Colonic mucosa (tissue), 4 donors: ENCODE measurements around the gene PFKP. TPM values are rescaled to one million over a fixed set of nuclear protein-coding genes. Genes with fewer than 3 reads are reported as not detected.
"Not testable (repeated sequence)": the region's sequence is repeated elsewhere in the genome, so short reads cannot be mapped to it uniquely, and the experiment has no call there.

Source experiments
- DNase-seq: peaks from one replicate; pipeline ENCODE4 v3.0.0-alpha.2; 2020
- H3K27ac ChIP-seq: fragments of 200-600 bp; one replicate; pipeline ENCODE4 v1.8.0; 2021
- H3K27me3 ChIP-seq: fragments of 200-600 bp; one replicate; pipeline ENCODE4 v1.8.0; 2021
- H3K36me3 ChIP-seq: fragments of 200-600 bp; one replicate; pipeline ENCODE4 v1.8.0; 2021
- H3K4me1 ChIP-seq: fragments of 200-600 bp; one replicate; pipeline ENCODE4 v1.8.0; 2021; ENCODE audit warnings: mild to moderate bottlenecking
- H3K4me3 ChIP-seq: fragments of 200-600 bp; one replicate; pipeline ENCODE4 v1.8.0; 2021
- H3K9ac ChIP-seq, 2 donors: one replicate each; pipeline ENCODE4 v1.7.0; 2013; ENCODE audit warnings: control low read depth in 2 of 2, low read depth in 2 of 2, low read length in 2 of 2
- H3K9me3 ChIP-seq: fragments of 200-600 bp; one replicate; pipeline ENCODE4 v1.8.0; 2021
- CTCF ChIP-seq: fragments of 200-600 bp; IDR thresholded peaks from one replicate; pipeline ENCODE4 v1.8.0; 2022; ENCODE audit warnings: antibody characterized with exemption, mild to moderate bottlenecking
- intact Hi-C: fragments of 100-400 bp; cut with DNase I; formaldehyde crosslinking; loops from one replicate; pipeline ENCODE4 v1.14.1; 2022
- total RNA-seq, 2 donors: library from RNA; stranded (reverse); fragmentation: NEBNext Ultra II Directional in 1 of 2; extraction: Animal tissue kit (Norgen Biotek cat#: 25700) in 1 of 2; gene quantifications; one replicate each; pipeline ENCODE4 v1.2.1, GENCODE V29; 2021
- donor health status: healthy.
- donor health status: DM: no; HTN: no; CAD: no.
- donor health status: DM: no; HTN: no; CAD: no.

PFKP gene
- total RNA-seq, 2 donors from 2014 or later, result 134 to 209 TPM

GRCh38 chr10:3166496-3167290 is 99.3 kb downstream of the PFKP start:
- Histone ChIP-seq H3K27ac (no peak overlapping the region), H3K9ac (no peak overlapping the region), H3K9me3 (no peaks in the 10 kb centered on the region), H3K4me1 (peaks cover 5% of the 10 kb centered on the region), H3K36me3 (peaks cover 6% of the 10 kb centered on the region), H3K4me3 (no peak overlapping the region), H3K27me3 (no peaks in the 10 kb centered on the region)
- DNase-seq, result no peak
- intact Hi-C loops, result no loop called here
- TF ChIP-seq CTCF, result no peak

GRCh38 chr10:3167611-3168330 is 100.4 kb downstream of the PFKP start:
- H3K36me3 ChIP-seq, result peaks cover 6% of the 10 kb centered on the region
- H3K27me3 ChIP-seq, result no peaks in the 10 kb centered on the region
- H3K4me3 ChIP-seq, result no peak overlapping the region
- no peaks in the 10 kb centered on the region for H3K9me3 ChIP-seq
- H3K4me1 ChIP-seq, result peaks cover 7% of the 10 kb centered on the region
- intact Hi-C loops, result no loop called here
- DNase-seq, result no peak
- H3K9ac ChIP-seq, result no peak overlapping the region
- no peak for TF ChIP-seq CTCF
- H3K27ac ChIP-seq, result no peak overlapping the region

- Histone ChIP-seq H3K27me3 (no peaks in the 10 kb centered on the region), H3K4me3 (no peak overlapping the region), H3K9ac (no peak overlapping the region), H3K9me3 (no peaks in the 10 kb centered on the region), H3K27ac (no peak overlapping the region), H3K36me3 (peaks cover 5% of the 10 kb centered on the region), H3K4me1 (peaks cover 7% of the 10 kb centered on the region)
- DNase-seq, result no peak
- TF ChIP-seq CTCF, result no peak
- intact Hi-C loops, result no loop called here
These were observed 101.9 kb downstream of the PFKP start for GRCh38 chr10:3169271-3169670.

GRCh38 chr10:3169673-3170072 is 102.3 kb downstream of the PFKP start:
- intact Hi-C loops, result no loop called here
- Histone ChIP-seq H3K9me3 (no peaks in the 10 kb centered on the region), H3K36me3 (peaks cover under 1% of the 10 kb centered on the region)

GRCh38 chr10:3171488-3171887 is 104.1 kb downstream of the PFKP start:
- H3K9ac ChIP-seq, result peak overlapping the region in 1 of 2 donors; percentile 84
- DNase-seq, H3K27me3 ChIP-seq, H3K4me1 ChIP-seq, H3K9me3 ChIP-seq, H3K27ac ChIP-seq, intact Hi-C loops, H3K36me3 ChIP-seq: not testable (repeated sequence)
- peak overlapping the region; percentile 93 for H3K4me3 ChIP-seq

More at GRCh38 chr10:3169673-3170072, 102.3 kb downstream of the PFKP start:
- no peak overlapping the region for H3K4me3 ChIP-seq
- no peak for TF ChIP-seq CTCF
- DNase-seq, result no peak
- no peak overlapping the region for H3K9ac ChIP-seq
- no peak overlapping the region for H3K27ac ChIP-seq
- peaks cover 7% of the 10 kb centered on the region for H3K4me1 ChIP-seq
- no peaks in the 10 kb centered on the region for H3K27me3 ChIP-seq

- peaks cover 7% of the 10 kb centered on the region for H3K4me1 ChIP-seq
- intact Hi-C loops, result no loop called here
- H3K4me3 ChIP-seq, result peak overlapping the region; percentile 93
- TF ChIP-seq CTCF, result no peak
- H3K27me3 ChIP-seq, result no peaks in the 10 kb centered on the region
- peak overlapping the region; percentile 84 to 91 for H3K9ac ChIP-seq
- peak overlapping the region; percentile 92 for H3K27ac ChIP-seq
- H3K36me3 ChIP-seq, result no peaks in the 10 kb centered on the region
- H3K9me3 ChIP-seq, result no peaks in the 10 kb centered on the region
- DNase-seq, result peak; percentile 31
These were observed 104.7 kb downstream of the PFKP start for GRCh38 chr10:3172081-3172445.
